Endodermal cell (in vitro differentiated cells): ENCODE measurements around the gene SYTL5. TPM values are rescaled to one million over a fixed set of nuclear protein-coding genes. Genes with fewer than 3 reads are reported as not detected.

Source experiments
- DNase-seq: peaks from one replicate; pipeline ENCODE4 v3.0.0-alpha.2; 2017
- H3K27ac ChIP-seq: 2 replicates; pipeline ENCODE4 v1.5.1; 2013; ENCODE audit warnings: mild to moderate bottlenecking, low read depth, low read length, moderate library complexity
- H3K27me3 ChIP-seq: 2 replicates; pipeline ENCODE4 v1.6.1; 2013; ENCODE audit warnings: mild to moderate bottlenecking, low read length, moderate library complexity; ENCODE audit not compliant: insufficient read depth, control insufficient read depth, poor library complexity, severe bottlenecking
- H3K36me3 ChIP-seq: 2 replicates; pipeline ENCODE4 v1.7.0; 2013; ENCODE audit warnings: mild to moderate bottlenecking, low read length, moderate library complexity; ENCODE audit not compliant: control insufficient read depth, insufficient read depth
- H3K4me1 ChIP-seq: one replicate; pipeline ENCODE4 v1.7.0; 2013; ENCODE audit warnings: low read length; ENCODE audit not compliant: control insufficient read depth, insufficient read depth
- H3K4me3 ChIP-seq: 2 replicates; pipeline ENCODE4 v1.5.1; 2013; ENCODE audit warnings: mild to moderate bottlenecking, low read length, moderate library complexity
- H3K9ac ChIP-seq: 2 replicates; pipeline ENCODE4 v1.6.1; 2013; ENCODE audit warnings: mild to moderate bottlenecking, low read length, moderate library complexity; ENCODE audit not compliant: poor library complexity, severe bottlenecking; ENCODE audit errors: extremely low read depth
- H3K9me3 ChIP-seq: 2 replicates; pipeline ENCODE4 v1.6.1; 2013; ENCODE audit warnings: mild to moderate bottlenecking, low read length, moderate library complexity; ENCODE audit not compliant: control insufficient read depth
- H3K27ac Mint-ChIP-seq: 2 replicates; pipeline ENCODE4 v1.8.0; 2020; ENCODE audit warnings: mixed read lengths
- H3K27me3 Mint-ChIP-seq: 2 replicates; pipeline ENCODE4 v1.8.0; 2021; ENCODE audit warnings: mild to moderate bottlenecking, mixed read lengths; ENCODE audit not compliant: insufficient read depth
- H3K36me3 Mint-ChIP-seq: 2 replicates; pipeline ENCODE4 v1.8.0; 2020; ENCODE audit warnings: low read depth, mixed read lengths
- H3K4me1 Mint-ChIP-seq: 2 replicates; pipeline ENCODE4 v1.8.0; 2020; ENCODE audit warnings: mixed read lengths
- H3K4me3 Mint-ChIP-seq: 2 replicates; pipeline ENCODE4 v1.8.0; 2020; ENCODE audit warnings: mild to moderate bottlenecking, moderate library complexity, mixed read lengths
- H3K9me3 Mint-ChIP-seq: 2 replicates; pipeline ENCODE4 v1.8.0; 2020; ENCODE audit warnings: mild to moderate bottlenecking, mixed read lengths
- WGBS, 2 experiments: methylation state at CpG; one replicate each; pipeline versions ENCODE4 v1.1.5 to v1.1.7; 2013; ENCODE audit warnings: missing lambda C conversion rate in 2 of 2, mixed read lengths in 1 of 2; ENCODE audit not compliant: insufficient coverage in 1 of 2, insufficient read length in 1 of 2; 5-methylcytosine and 5-hydroxymethylcytosine counted together
- total RNA-seq, 2 donors: library from RNA; stranded (reverse); fragmentation: NEBNext Ultra II Directional in 1 of 2; extraction: Animal tissue kit (Norgen Biotek cat#: 25700) in 1 of 2; gene quantifications; 2 replicates in 1 of 2; 3 replicates in 1 of 2; pipeline ENCODE4 v1.2.1, GENCODE V29; 2021
- TF ChIP-seq, protein P1 (sequence below): fragments of 200-600 bp; sonication (generic); conservative IDR thresholded peaks from 2 replicates; pipeline ENCODE4 v1.5.0; 2021; ENCODE audit warnings: antibody characterized with exemption, mild to moderate bottlenecking

SYTL5 gene
- total RNA-seq, 2 donors from 2014 or later: 8.1 to 8.6 TPM

DNA sequence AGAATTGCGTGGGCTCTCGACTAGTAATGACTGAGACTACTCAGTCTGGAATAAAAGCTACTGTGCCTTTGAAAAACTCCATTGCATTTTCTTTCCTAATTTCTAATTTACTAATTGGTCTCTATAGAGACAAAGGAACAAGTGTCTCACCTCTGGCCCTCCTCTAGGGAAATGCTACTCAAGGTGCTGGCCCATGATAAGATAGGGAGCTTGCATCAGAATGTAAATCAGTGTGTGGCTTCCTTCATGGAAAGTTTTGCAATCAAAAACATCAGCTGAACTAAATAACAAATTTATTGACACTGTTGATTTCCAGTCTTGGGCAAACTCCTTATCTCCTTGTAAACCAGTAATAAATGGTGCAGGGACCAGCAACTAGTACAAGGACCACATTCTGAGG is 132.5 kb downstream of the SYTL5 start:
- Histone ChIP-seq H3K4me1 (peaks cover 7% of the 10 kb centered on the region), H3K27me3 (no peaks in the 10 kb centered on the region), H3K27ac (no peak overlapping the region), H3K9ac (no peak overlapping the region), H3K9me3 (no peaks in the 10 kb centered on the region), H3K36me3 (no peaks in the 10 kb centered on the region), H3K4me3 (no peak overlapping the region)
- H3K4me1 Mint-ChIP-seq: peaks cover 12% of the 10 kb centered on the region
- no peaks in the 10 kb centered on the region for H3K27me3 Mint-ChIP-seq
- peaks cover 37% of the 10 kb centered on the region for H3K9me3 Mint-ChIP-seq
- H3K4me3 Mint-ChIP-seq: no peak overlapping the region
- TF ChIP-seq, protein P1, sequence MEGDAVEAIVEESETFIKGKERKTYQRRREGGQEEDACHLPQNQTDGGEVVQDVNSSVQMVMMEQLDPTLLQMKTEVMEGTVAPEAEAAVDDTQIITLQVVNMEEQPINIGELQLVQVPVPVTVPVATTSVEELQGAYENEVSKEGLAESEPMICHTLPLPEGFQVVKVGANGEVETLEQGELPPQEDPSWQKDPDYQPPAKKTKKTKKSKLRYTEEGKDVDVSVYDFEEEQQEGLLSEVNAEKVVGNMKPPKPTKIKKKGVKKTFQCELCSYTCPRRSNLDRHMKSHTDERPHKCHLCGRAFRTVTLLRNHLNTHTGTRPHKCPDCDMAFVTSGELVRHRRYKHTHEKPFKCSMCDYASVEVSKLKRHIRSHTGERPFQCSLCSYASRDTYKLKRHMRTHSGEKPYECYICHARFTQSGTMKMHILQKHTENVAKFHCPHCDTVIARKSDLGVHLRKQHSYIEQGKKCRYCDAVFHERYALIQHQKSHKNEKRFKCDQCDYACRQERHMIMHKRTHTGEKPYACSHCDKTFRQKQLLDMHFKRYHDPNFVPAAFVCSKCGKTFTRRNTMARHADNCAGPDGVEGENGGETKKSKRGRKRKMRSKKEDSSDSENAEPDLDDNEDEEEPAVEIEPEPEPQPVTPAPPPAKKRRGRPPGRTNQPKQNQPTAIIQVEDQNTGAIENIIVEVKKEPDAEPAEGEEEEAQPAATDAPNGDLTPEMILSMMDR: no peak
- H3K36me3 Mint-ChIP-seq: no peaks in the 10 kb centered on the region
- DNase-seq: no peak
- 87% methylated on average over 2 of the region's 2 CpGs; no CpG with 5 or more reads in 1 of the 2 experiments for WGBS, 2 experiments
- H3K27ac Mint-ChIP-seq: no peak overlapping the region

DNA sequence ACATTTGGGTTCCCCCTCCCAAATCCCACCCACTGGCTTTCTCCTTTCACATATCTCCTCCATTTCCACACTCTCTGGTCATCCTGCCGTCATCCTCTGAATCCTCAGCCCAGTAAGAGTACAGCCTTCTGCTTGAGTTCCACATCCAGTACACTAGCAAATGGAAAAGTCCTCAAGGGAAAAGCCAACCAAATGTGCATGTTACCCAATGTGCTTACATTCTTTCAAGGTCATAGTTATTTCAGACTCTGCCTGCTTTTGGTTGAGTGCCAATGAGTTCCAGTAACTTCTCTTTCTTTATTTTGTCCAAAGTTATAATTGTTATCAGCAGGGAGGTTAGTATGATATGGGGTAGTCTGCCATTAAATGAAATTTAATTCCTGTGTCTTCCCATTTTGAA is 136.3 kb downstream of the SYTL5 start:
- Histone ChIP-seq H3K4me3 (no peak overlapping the region), H3K36me3 (no peaks in the 10 kb centered on the region), H3K9me3 (no peaks in the 10 kb centered on the region), H3K27me3 (no peaks in the 10 kb centered on the region), H3K27ac (no peak overlapping the region), H3K9ac (no peak overlapping the region), H3K4me1 (peaks cover 7% of the 10 kb centered on the region)
- DNase-seq: no peak
- TF ChIP-seq, protein P1: no peak
- Mint-ChIP-seq H3K4me3 (no peak overlapping the region), H3K27me3 (no peaks in the 10 kb centered on the region), H3K4me1 (peaks cover 12% of the 10 kb centered on the region), H3K9me3 (peaks cover 35% of the 10 kb centered on the region), H3K27ac (no peak overlapping the region), H3K36me3 (no peaks in the 10 kb centered on the region)
- WGBS, 2 experiments: 84% methylated on average over 1 of the region's 1 CpG; no CpG with 5 or more reads in 1 of the 2 experiments

DNA sequence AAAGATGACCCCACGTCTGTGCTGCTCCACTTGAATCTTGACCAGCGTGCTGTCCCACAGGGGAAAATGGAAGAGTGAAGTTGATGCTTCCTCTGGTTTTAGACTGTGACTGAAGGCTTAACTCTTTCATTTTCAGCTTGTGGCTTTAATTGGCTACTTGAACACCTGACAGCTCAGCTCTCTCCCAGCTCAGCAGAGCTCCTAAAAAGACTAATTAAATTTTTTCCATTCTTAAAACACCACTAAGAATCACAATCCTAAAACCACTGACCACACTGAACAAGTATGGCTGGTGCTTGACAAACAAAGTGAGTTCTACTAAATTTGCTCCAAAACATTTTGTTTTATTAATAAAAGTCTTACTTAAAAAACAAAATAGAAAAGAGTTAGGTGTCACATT is 142.7 kb downstream of the SYTL5 start:
- no peaks in the 10 kb centered on the region for H3K36me3 Mint-ChIP-seq
- H3K9ac ChIP-seq: no peak overlapping the region
- H3K27ac ChIP-seq: no peak overlapping the region
- no peaks in the 10 kb centered on the region for H3K9me3 ChIP-seq
- TF ChIP-seq, protein P1: no peak
- no peaks in the 10 kb centered on the region for H3K27me3 Mint-ChIP-seq
- no peak overlapping the region for H3K27ac Mint-ChIP-seq
- H3K36me3 ChIP-seq: no peaks in the 10 kb centered on the region
- no peak overlapping the region for H3K4me3 Mint-ChIP-seq
- H3K4me1 ChIP-seq: no peaks in the 10 kb centered on the region
- peaks cover 44% of the 10 kb centered on the region for H3K9me3 Mint-ChIP-seq
- 91% methylated on average over 2 of the region's 2 CpGs; no CpG with 5 or more reads in 1 of the 2 experiments for WGBS, 2 experiments
- peaks cover 5% of the 10 kb centered on the region for H3K4me1 Mint-ChIP-seq
- H3K4me3 ChIP-seq: no peak overlapping the region
- H3K27me3 ChIP-seq: no peaks in the 10 kb centered on the region
- DNase-seq: no peak
